IMR-90 (cell line): Measurements from ENCODE around the gene ITPR3. TPM values are rescaled to one million over a fixed set of nuclear protein-coding genes. Genes with fewer than 3 reads are reported as not detected.

Experiments
- ATAC-seq: fragments of 200-7000 bp; cut with Tn5 transposase; 2 replicates; pipeline ENCODE4 v1.9.1; 2020; ENCODE audit warnings: low read depth, mild to moderate bottlenecking, moderate library complexity
- BruUV-seq: library from RNA; stranded (reverse); fragments of 400-500 nt; replicated peaks from 2 replicates; lab custom pipeline; 2021; lab: Mats Ljungman, UMichigan
- CTCF ChIA-PET: fragments of 300-600 bp; formaldehyde crosslinking; extraction: SDS; loops from one replicate; lab custom pipeline; 2021; ENCODE audit warnings: antibody characterized with exemption; lab: Yijun Ruan, JAX
- POLR2A ChIA-PET: fragments of 300-600 bp; sonication (Branson Sonifier 250); formaldehyde crosslinking; loops from one replicate; lab custom pipeline; 2022; ENCODE audit warnings: antibody characterized with exemption; ENCODE audit not compliant: unreplicated experiment; lab: Charles Lee
- DNase-seq: peaks from one replicate; pipeline ENCODE4 v3.0.0; 2013
- H2AFZ ChIP-seq: replicated peaks from 2 replicates; pipeline ENCODE3; 2013; ENCODE audit warnings: low read length, mild to moderate bottlenecking; ENCODE audit not compliant: poor library complexity
- H2AK5ac ChIP-seq: 2 replicates; pipeline ENCODE4 v1.6.1; 2013; ENCODE audit warnings: low read depth, low read length, inconsistent platforms
- H2AK9ac ChIP-seq: replicated peaks from 2 replicates; pipeline ENCODE3; 2013; ENCODE audit warnings: mild to moderate bottlenecking, low read depth, low read length, moderate library complexity; ENCODE audit not compliant: poor library complexity
- H2BK120ac ChIP-seq: 2 replicates; pipeline ENCODE4 v1.6.1; 2013; ENCODE audit warnings: low read depth, low read length, inconsistent platforms
- H2BK15ac ChIP-seq: 3 replicates; pipeline ENCODE4 v1.6.1; 2013; ENCODE audit warnings: low read depth, low read length, inconsistent platforms
- H2BK20ac ChIP-seq: 2 replicates; pipeline ENCODE4 v1.6.1; 2013; ENCODE audit warnings: low read depth, mild to moderate bottlenecking, inconsistent platforms, low read length, moderate library complexity
- H2BK5ac ChIP-seq: 2 replicates; pipeline ENCODE4 v1.6.1; 2013; ENCODE audit warnings: mild to moderate bottlenecking, low read depth, low read length, inconsistent platforms; ENCODE audit not compliant: poor library complexity, severe bottlenecking
- H3K14ac ChIP-seq: replicated peaks from 2 replicates; pipeline ENCODE4 v1.6.1; 2013; ENCODE audit warnings: low read depth, low read length, inconsistent platforms
- H3K18ac ChIP-seq: 2 replicates; pipeline ENCODE4 v1.6.1; 2013; ENCODE audit warnings: low read depth, low read length, control low read depth
- H3K23ac ChIP-seq: 2 replicates; pipeline ENCODE4 v1.6.1; 2013; ENCODE audit warnings: low read depth, low read length, inconsistent platforms
- H3K27ac ChIP-seq: 2 replicates; pipeline ENCODE4 v1.5.1; 2013; ENCODE audit warnings: mild to moderate bottlenecking, control low read depth, low read length; ENCODE audit not compliant: insufficient read depth
- H3K27me3 ChIP-seq: 2 replicates; pipeline ENCODE4 v1.6.1; 2013; ENCODE audit warnings: low read length; ENCODE audit not compliant: control insufficient read depth, insufficient read depth
- H3K36me3 ChIP-seq: 2 replicates; pipeline ENCODE4 v1.6.1; 2013; ENCODE audit warnings: low read length, mixed read lengths; ENCODE audit not compliant: control insufficient read depth, insufficient read depth
- H3K4ac ChIP-seq: 2 replicates; pipeline ENCODE4 v1.6.1; 2013; ENCODE audit warnings: low read depth, low read length, inconsistent platforms
- H3K4me1 ChIP-seq: 2 replicates; pipeline ENCODE4 v1.6.1; 2013; ENCODE audit warnings: low read length, mixed read lengths; ENCODE audit not compliant: control insufficient read depth, insufficient read depth
- H3K4me2 ChIP-seq: 2 replicates; pipeline ENCODE4 v1.6.1; 2013; ENCODE audit warnings: low read depth, mild to moderate bottlenecking, control low read depth, low read length, moderate library complexity
- H3K4me3 ChIP-seq: 2 replicates; pipeline ENCODE4 v1.5.1; 2013; ENCODE audit warnings: low read depth, mild to moderate bottlenecking, control low read depth, low read length, moderate library complexity; ENCODE audit not compliant: insufficient read depth
- H3K56ac ChIP-seq: 2 replicates; pipeline ENCODE4 v1.6.1; 2013; ENCODE audit warnings: low read length, inconsistent platforms; ENCODE audit not compliant: insufficient read depth; ENCODE audit errors: extremely low read depth
- H3K79me1 ChIP-seq, 2 experiments: 2 replicates each; pipeline ENCODE4 v1.6.1; 2013; ENCODE audit warnings: low read length in 2 of 2, inconsistent platforms in 1 of 2, low read depth in 1 of 2
- H3K9ac ChIP-seq: 2 replicates; pipeline ENCODE4 v1.6.1; 2013; ENCODE audit warnings: low read depth, low read length, control low read depth
- H3K9me1 ChIP-seq: 2 replicates; pipeline ENCODE4 v1.6.1; 2013; ENCODE audit warnings: low read length, inconsistent platforms; ENCODE audit not compliant: insufficient read depth
- H3K9me3 ChIP-seq: 2 replicates; pipeline ENCODE4 v1.6.1; 2013; ENCODE audit warnings: low read length; ENCODE audit not compliant: control insufficient read depth, insufficient read depth
- H4K20me1 ChIP-seq: 2 replicates; pipeline ENCODE4 v1.6.1; 2013; ENCODE audit warnings: low read length, inconsistent platforms; ENCODE audit not compliant: insufficient read depth
- H4K5ac ChIP-seq: 2 replicates; pipeline ENCODE4 v1.6.1; 2013; ENCODE audit warnings: mild to moderate bottlenecking, low read depth, low read length, control low read depth
- H4K8ac ChIP-seq, 2 experiments: 2 replicates each; pipeline ENCODE4 v1.6.1; 2013; ENCODE audit warnings: low read depth in 2 of 2, low read length in 2 of 2, control low read depth in 1 of 2, inconsistent platforms in 1 of 2
- H4K91ac ChIP-seq: 2 replicates; pipeline ENCODE4 v1.6.1; 2013; ENCODE audit warnings: low read depth, low read length, inconsistent platforms; ENCODE audit not compliant: insufficient read depth
- CEBPB ChIP-seq: IDR thresholded peaks from 2 replicates; pipeline ENCODE4 v1.6.1; 2012; ENCODE audit warnings: low read depth, low read length, improper control_type of control experiment
- ELK1 ChIP-seq: fragments of 150-350 bp; IDR thresholded peaks from 2 replicates; pipeline ENCODE4 v1.6.1; 2016; ENCODE audit warnings: low read depth, mild to moderate bottlenecking, low read length, moderate library complexity, borderline replicate concordance
- POLR2A ChIP-seq: IDR thresholded peaks from 2 replicates; pipeline ENCODE4 v1.6.1; 2012; ENCODE audit warnings: mild to moderate bottlenecking, low read depth, low read length
- WGBS, 2 experiments: methylation state at CpG; one replicate each; pipeline versions ENCODE4 v1.1.5 to v1.1.7; 2013; ENCODE audit warnings: missing lambda C conversion rate in 2 of 2; ENCODE audit not compliant: insufficient read length in 1 of 2; ENCODE audit errors: extremely low coverage in 2 of 2; 5-methylcytosine and 5-hydroxymethylcytosine counted together
- dilution Hi-C: fragments of 300-500 bp; cut with HindIII; formaldehyde crosslinking; loops from one replicate; pipeline ENCODE4 v1.14.3; 2018; ENCODE audit warnings: low sequenced_read_pairs; ENCODE audit not compliant: unreplicated experiment
- in situ Hi-C: fragments of 300-500 bp; cut with MboI; formaldehyde crosslinking; loops from 3 replicates; pipeline ENCODE4 v1.14.3; 2019; ENCODE audit warnings: low sequenced_read_pairs, inconsistent platforms, mixed read lengths
- intact Hi-C: fragments of 100-400 bp; cut with micrococcal nuclease; formaldehyde crosslinking; loops from 2 replicates; pipeline ENCODE4 v1.10.0; 2022
- polyA plus RNA-seq, 3 experiments: library from polyadenylated mRNA; depleted of rRNA; stranded (reverse); fragments of >200 nt; gene quantifications; 2 replicates each; pipeline ENCODE4 v1.2.3, GENCODE V29; 2012; ENCODE audit warnings: low replicate concordance in 1 of 3
- total RNA-seq: library from RNA; depleted of rRNA; stranded (reverse); fragments of >200 nt; gene quantifications from 2 replicates; pipeline ENCODE4 v1.2.3, GENCODE V29; 2012

ITPR3 gene
- total and polyA plus RNA-seq, 2 of the 4 experiments (the other 2 are of a cell fraction) = 1.6 to 3.7 TPM

GRCh38 chr6:33621711-33622388 is 728 bp downstream of the ITPR3 start:
- Histone ChIP-seq H3K79me1 (peaks cover 0 to 10% of the 10 kb centered on the region in 2 experiments; a peak in 1 of 4 replicates), H3K18ac (no peak overlapping the region), H3K23ac (no peak overlapping the region), H3K9me3 (no peaks in the 10 kb centered on the region), H3K56ac (no peak overlapping the region), H4K8ac (peak overlapping the region; percentile 54 to 63; a peak in 2 of 4 replicates), H2AK9ac (peak overlapping the region; percentile 77), H3K4me3 (peak overlapping the region; percentile 83), H3K4ac (0 out of 2 replicates have a peak overlapping the region, but pooled peaks have one; percentile 29), H2AK5ac (peak overlapping the region; percentile 15), H2BK15ac (no peak overlapping the region), H2BK20ac (no peak overlapping the region), H3K4me2 (peak overlapping the region; percentile 79), H3K27ac (no peak overlapping the region), H4K20me1 (no peaks in the 10 kb centered on the region), H3K9ac (peak overlapping the region; percentile 42), H4K5ac (no peak overlapping the region), H3K9me1 (no peaks in the 10 kb centered on the region), H2AFZ (peak overlapping the region; percentile 91), H3K14ac (no peak overlapping the region), H4K91ac (no peak overlapping the region), H2BK120ac (no peak overlapping the region), H3K36me3 (no peaks in the 10 kb centered on the region), H3K27me3 (no peaks in the 10 kb centered on the region; the same call in 1 of the 2 replicates), H2BK5ac (no peak overlapping the region), H3K4me1 (peaks cover 4% of the 10 kb centered on the region; the same call in 1 of the 2 replicates)
- no peak for DNase-seq
- intact Hi-C loops = loop anchor here (1.0 kb wide), 1 partner anchor 35 kb away; no protein-coding TSS in a partner anchor
- dilution Hi-C loops = no loop called here
- no TSS peak for BruUV-seq
- TF ChIP-seq ELK1 (no peak), POLR2A (no peak), CEBPB (no peak)
- ChIA-PET CTCF (interaction anchor here (0.6 kb wide), 1 partner anchor 28 kb away, joined by 3 read pairs; no protein-coding TSS in a partner anchor), POLR2A (no interaction called here)
- in situ Hi-C loops = no loop called here
- WGBS, 2 experiments = 25% methylated on average over 14 of the region's 39 CpGs; no CpG with 5 or more reads in 1 of the 2 experiments
- no peak for ATAC-seq
